NCI-H2107 treated with DMSO at 0.1 percent for 48 hours (cell line): ENCODE results near the gene SEMA3B.
"Not testable (repeated sequence)": the region's sequence is repeated elsewhere in the genome, so short reads cannot be mapped to it uniquely, and the experiment has no call there.

Source experiments
- DNase-seq: peaks from one replicate; lab custom pipeline; 2025; ENCODE audit not compliant: unreplicated experiment; lab: John Stamatoyannopoulos, UW

SEMA3B gene

GRCh38 chr3:50312041-50312440, 43.1 kb downstream of the SEMA3B start:
- DNase-seq: not testable (repeated sequence)

GRCh38 chr3:50314342-50314741, 45.4 kb downstream of the SEMA3B start:
- no peak for DNase-seq

- no peak for DNase-seq
These were observed 45.9 kb downstream of the SEMA3B start for GRCh38 chr3:50314816-50315215.

- no peak for DNase-seq
These were observed 47.8 kb downstream of the SEMA3B start for GRCh38 chr3:50316657-50317242.

GRCh38 chr3:50317300-50317699, 48.4 kb downstream of the SEMA3B start:
- DNase-seq: no peak

- DNase-seq: no peak
These were observed 49.2 kb downstream of the SEMA3B start for GRCh38 chr3:50318163-50318562.

GRCh38 chr3:50318615-50319014, 49.7 kb downstream of the SEMA3B start:
- no peak for DNase-seq

- DNase-seq: no peak
These were observed 50.4 kb downstream of the SEMA3B start for GRCh38 chr3:50319181-50319893.

GRCh38 chr3:50319894-50320625, 51.1 kb downstream of the SEMA3B start:
- DNase-seq: no peak

- DNase-seq: no peak
These were observed 51.9 kb downstream of the SEMA3B start for GRCh38 chr3:50320853-50321335.

GRCh38 chr3:50321336-50322114, 52.6 kb downstream of the SEMA3B start:
- peak; percentile 55 for DNase-seq

- no peak for DNase-seq
These were observed 53.1 kb downstream of the SEMA3B start for GRCh38 chr3:50322115-50322385.

- no peak for DNase-seq
These were observed 53.6 kb downstream of the SEMA3B start, which contains the start of gene HYAL2 for GRCh38 chr3:50322386-50323091. Gene HYAL2, minus strand, starts transcription at chr3:50322745. Its CDS starts 2,256 bp downstream, at chr3:50320489.

- DNase-seq: no peak
These were observed 54.2 kb downstream of the SEMA3B start for GRCh38 chr3:50323092-50323600.

GRCh38 chr3:50323614-50324199, 54.8 kb downstream of the SEMA3B start:
- no peak for DNase-seq

GRCh38 chr3:50324351-50325112, 55.6 kb downstream of the SEMA3B start:
- DNase-seq: no peak

GRCh38 chr3:50325113-50325480, 56.1 kb downstream of the SEMA3B start:
- no peak for DNase-seq

- DNase-seq: no peak
These were observed 56.7 kb downstream of the SEMA3B start for GRCh38 chr3:50325497-50326181.

- no peak for DNase-seq
These were observed 57.2 kb downstream of the SEMA3B start for GRCh38 chr3:50326182-50326541.
